IgD-negative memory B cell (primary cell): ENCODE data around the gene STK4. TPM values are rescaled to one million over a fixed set of nuclear protein-coding genes. Genes with fewer than 3 reads are reported as not detected.

Experiments used
- H3K27ac Mint-ChIP-seq, 3 donors: one replicate each; pipeline ENCODE4 v1.8.0; 2020 to 2022; ENCODE audit warnings: mild to moderate bottlenecking in 3 of 3, mixed read lengths in 3 of 3, moderate library complexity in 1 of 3
- H3K27me3 Mint-ChIP-seq: one replicate; pipeline ENCODE4 v1.8.0; 2021; ENCODE audit warnings: mixed read lengths
- H3K36me3 Mint-ChIP-seq: one replicate; pipeline ENCODE4 v1.8.0; 2020; ENCODE audit warnings: mild to moderate bottlenecking, mixed read lengths
- H3K4me1 Mint-ChIP-seq, 3 donors: one replicate each; pipeline ENCODE4 v1.8.0; 2020 to 2022; ENCODE audit warnings: mixed read lengths in 3 of 3, mild to moderate bottlenecking in 1 of 3
- H3K4me3 Mint-ChIP-seq, 4 donors: one replicate each; pipeline ENCODE4 v1.8.0; 2020 to 2022; ENCODE audit warnings: mild to moderate bottlenecking in 4 of 4, mixed read lengths in 4 of 4, moderate library complexity in 3 of 4
- H3K9me3 Mint-ChIP-seq, 3 donors: one replicate each; pipeline ENCODE4 v1.8.0; 2020 to 2021; ENCODE audit warnings: mixed read lengths in 3 of 3, mild to moderate bottlenecking in 1 of 3
- polyA plus RNA-seq: library from polyadenylated mRNA; unstranded; fragments of 300-500 nt; fragmentation: Illumina TruSeq; gene quantifications from one replicate; pipeline ENCODE4 v1.2.3, GENCODE V29; 2021

STK4 gene
- polyA plus RNA-seq, 1 donor from 2014 or later = 131 TPM

- peaks cover 14 to 20% (median 16%) of the 10 kb centered on the region in 3 donors for H3K4me1 Mint-ChIP-seq
- H3K4me3 Mint-ChIP-seq = no peak overlapping the region
- H3K27ac Mint-ChIP-seq = no peak overlapping the region
- no peaks in the 10 kb centered on the region for H3K9me3 Mint-ChIP-seq
- H3K27me3 Mint-ChIP-seq = no peaks in the 10 kb centered on the region
- peaks cover 4% of the 10 kb centered on the region for H3K36me3 Mint-ChIP-seq
Measured at GRCh38 chr20:45070932-45071632, 104.8 kb downstream of the STK4 start.

- Mint-ChIP-seq H3K4me3 (peak overlapping the region in 1 of 4 donors; percentile 47), H3K9me3 (no peaks in the 10 kb centered on the region), H3K36me3 (peaks cover 3% of the 10 kb centered on the region), H3K27ac (no peak overlapping the region), H3K4me1 (peaks cover 10 to 16% (median 16%) of the 10 kb centered on the region in 3 donors), H3K27me3 (no peaks in the 10 kb centered on the region)
Measured at GRCh38 chr20:45072066-45072465, 105.8 kb downstream of the STK4 start.

- Mint-ChIP-seq H3K4me1 (peaks cover 9 to 14% (median 10%) of the 10 kb centered on the region in 3 donors), H3K4me3 (no peak overlapping the region), H3K27me3 (no peaks in the 10 kb centered on the region), H3K27ac (no peak overlapping the region), H3K9me3 (no peaks in the 10 kb centered on the region), H3K36me3 (peaks cover 3% of the 10 kb centered on the region)
Measured at GRCh38 chr20:45073221-45073620, 106.9 kb downstream of the STK4 start.

- Mint-ChIP-seq H3K36me3 (peaks cover 16% of the 10 kb centered on the region), H3K9me3 (peaks cover 2 to 6% (median 5%) of the 10 kb centered on the region in 3 donors), H3K27ac (no peak overlapping the region), H3K4me3 (no peak overlapping the region), H3K27me3 (no peaks in the 10 kb centered on the region), H3K4me1 (peaks cover 0 to 10% (median 4%) of the 10 kb centered on the region in 3 donors)
Measured at GRCh38 chr20:45077559-45077958, 111.2 kb downstream of the STK4 start.

GRCh38 chr20:45080867-45081624, 114.7 kb downstream of the STK4 start:
- Mint-ChIP-seq H3K27ac (peak overlapping the region in 1 of 3 donors; percentile 54), H3K4me3 (no peak overlapping the region), H3K27me3 (no peaks in the 10 kb centered on the region), H3K9me3 (peaks cover 2 to 9% (median 6%) of the 10 kb centered on the region in 3 donors), H3K36me3 (peaks cover 14% of the 10 kb centered on the region), H3K4me1 (peaks cover 4 to 11% (median 10%) of the 10 kb centered on the region in 3 donors)

GRCh38 chr20:45082468-45082867, 116.2 kb downstream of the STK4 start:
- H3K27me3 Mint-ChIP-seq = no peaks in the 10 kb centered on the region
- peaks cover 6 to 24% (median 11%) of the 10 kb centered on the region in 3 donors for H3K4me1 Mint-ChIP-seq
- no peak overlapping the region for H3K4me3 Mint-ChIP-seq
- peaks cover 16% of the 10 kb centered on the region for H3K36me3 Mint-ChIP-seq
- H3K9me3 Mint-ChIP-seq = peaks cover 2 to 9% (median 6%) of the 10 kb centered on the region in 3 donors
- H3K27ac Mint-ChIP-seq = no peak overlapping the region

GRCh38 chr20:45083127-45083526, 116.8 kb downstream of the STK4 start:
- Mint-ChIP-seq H3K9me3 (peaks cover 2 to 9% (median 6%) of the 10 kb centered on the region in 3 donors), H3K27me3 (no peaks in the 10 kb centered on the region), H3K4me1 (peaks cover 6 to 28% (median 15%) of the 10 kb centered on the region in 3 donors), H3K36me3 (peaks cover 16% of the 10 kb centered on the region), H3K4me3 (no peak overlapping the region), H3K27ac (no peak overlapping the region)

- no peak overlapping the region for H3K4me3 Mint-ChIP-seq
- H3K4me1 Mint-ChIP-seq = peaks cover 6 to 28% (median 15%) of the 10 kb centered on the region in 3 donors
- no peaks in the 10 kb centered on the region for H3K27me3 Mint-ChIP-seq
- peak overlapping the region in 2 of 3 donors; percentile 22 to 84 for H3K27ac Mint-ChIP-seq
- peaks cover 2 to 9% (median 6%) of the 10 kb centered on the region in 3 donors for H3K9me3 Mint-ChIP-seq
- H3K36me3 Mint-ChIP-seq = peaks cover 12% of the 10 kb centered on the region
Measured at GRCh38 chr20:45085289-45085688, 119.0 kb downstream of the STK4 start.

- Mint-ChIP-seq H3K4me1 (peaks cover 6 to 28% (median 15%) of the 10 kb centered on the region in 3 donors), H3K27ac (peak overlapping the region in 2 of 3 donors; percentile 22 to 40), H3K4me3 (no peak overlapping the region), H3K27me3 (no peaks in the 10 kb centered on the region), H3K9me3 (peaks cover under 1 to 9% (median 6%) of the 10 kb centered on the region in 3 donors), H3K36me3 (peaks cover 7% of the 10 kb centered on the region)
Measured at GRCh38 chr20:45085867-45086266, 119.6 kb downstream of the STK4 start.

GRCh38 chr20:45087097-45087790, 120.9 kb downstream of the STK4 start:
- H3K27ac Mint-ChIP-seq = no peak overlapping the region
- peaks cover 6 to 23% (median 15%) of the 10 kb centered on the region in 3 donors for H3K4me1 Mint-ChIP-seq
- no peak overlapping the region for H3K4me3 Mint-ChIP-seq
- peaks cover 3% of the 10 kb centered on the region for H3K36me3 Mint-ChIP-seq
- peaks cover 0 to 4% (median 0%) of the 10 kb centered on the region in 3 donors for H3K9me3 Mint-ChIP-seq
- no peaks in the 10 kb centered on the region for H3K27me3 Mint-ChIP-seq

GRCh38 chr20:45087814-45088213, 121.5 kb downstream of the STK4 start:
- peaks cover 3% of the 10 kb centered on the region for H3K36me3 Mint-ChIP-seq
- peak overlapping the region in 1 of 3 donors; percentile 8 for H3K27ac Mint-ChIP-seq
- peaks cover 6 to 23% (median 15%) of the 10 kb centered on the region in 3 donors for H3K4me1 Mint-ChIP-seq
- no peaks in the 10 kb centered on the region for H3K27me3 Mint-ChIP-seq
- no peak overlapping the region for H3K4me3 Mint-ChIP-seq
- peaks cover 0 to 3% (median 0%) of the 10 kb centered on the region in 3 donors for H3K9me3 Mint-ChIP-seq

- H3K4me1 Mint-ChIP-seq = peaks cover 6 to 23% (median 15%) of the 10 kb centered on the region in 3 donors
- no peak overlapping the region for H3K27ac Mint-ChIP-seq
- peaks cover 3% of the 10 kb centered on the region for H3K36me3 Mint-ChIP-seq
- H3K4me3 Mint-ChIP-seq = no peak overlapping the region
- H3K9me3 Mint-ChIP-seq = no peaks in the 10 kb centered on the region
- no peaks in the 10 kb centered on the region for H3K27me3 Mint-ChIP-seq
Measured at GRCh38 chr20:45088247-45088646, 121.9 kb downstream of the STK4 start.

- Mint-ChIP-seq H3K36me3 (peaks cover 3% of the 10 kb centered on the region), H3K4me1 (peaks cover 3 to 20% (median 9%) of the 10 kb centered on the region in 3 donors), H3K4me3 (no peak overlapping the region), H3K9me3 (no peaks in the 10 kb centered on the region), H3K27me3 (no peaks in the 10 kb centered on the region), H3K27ac (no peak overlapping the region)
Measured at GRCh38 chr20:45090481-45090880, 124.2 kb downstream of the STK4 start.

- peaks cover 2 to 18% (median 8%) of the 10 kb centered on the region in 3 donors for H3K4me1 Mint-ChIP-seq
- peaks cover 3% of the 10 kb centered on the region for H3K36me3 Mint-ChIP-seq
- H3K27ac Mint-ChIP-seq = peak overlapping the region in 1 of 3 donors; percentile 56
- no peaks in the 10 kb centered on the region for H3K27me3 Mint-ChIP-seq
- no peak overlapping the region for H3K4me3 Mint-ChIP-seq
- H3K9me3 Mint-ChIP-seq = no peaks in the 10 kb centered on the region
Measured at GRCh38 chr20:45091366-45091765, 125.1 kb downstream of the STK4 start.

- H3K27me3 Mint-ChIP-seq = peaks cover 8% of the 10 kb centered on the region
- peaks cover 0 to 5% (median 5%) of the 10 kb centered on the region in 3 donors for H3K4me1 Mint-ChIP-seq
- no peak overlapping the region for H3K27ac Mint-ChIP-seq
- no peaks in the 10 kb centered on the region for H3K9me3 Mint-ChIP-seq
- H3K4me3 Mint-ChIP-seq = no peak overlapping the region
- no peaks in the 10 kb centered on the region for H3K36me3 Mint-ChIP-seq
Measured at GRCh38 chr20:45092898-45093297, 126.6 kb downstream of the STK4 start.
